GM21390 (cell line): ENCODE data around the gene RNF186.
"Not testable (repeated sequence)": the region's sequence is repeated elsewhere in the genome, so short reads cannot be mapped to it uniquely, and the experiment has no call there.

Source experiments
- ATAC-seq: cut with Tn5 transposase; IDR thresholded peaks from one replicate; pipeline ENCODE4 v1.9.1; 2021; ENCODE audit not compliant: unreplicated experiment

RNF186 gene

DNA sequence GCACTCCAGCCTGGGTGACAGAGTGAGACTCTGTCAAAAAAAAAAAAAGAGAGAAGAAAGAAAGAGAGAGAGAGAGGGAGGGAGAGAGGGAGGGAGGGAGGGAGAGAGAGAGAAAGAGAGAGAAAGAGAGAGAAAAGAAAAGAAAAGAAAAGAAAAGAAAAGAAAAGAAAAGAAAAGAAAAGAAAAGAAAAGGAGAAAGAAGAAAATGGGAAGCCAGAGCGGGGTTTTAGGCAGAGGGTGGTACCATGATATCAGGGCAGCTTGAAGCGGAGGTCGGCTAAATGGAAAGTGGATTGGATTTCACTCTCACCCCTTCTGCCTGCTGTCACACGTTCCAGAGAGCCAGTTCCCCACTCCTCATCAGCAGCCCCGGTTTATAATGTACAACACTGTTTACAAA, 17.3 kb downstream of the RNF186 start:
- no peak for ATAC-seq

GRCh38 chr1:19794583-19794982, 20.5 kb downstream of the RNF186 start:
- no peak for ATAC-seq

- no peak for ATAC-seq
These were observed 21.6 kb downstream of the RNF186 start for GRCh38 chr1:19793360-19794046.

DNA sequence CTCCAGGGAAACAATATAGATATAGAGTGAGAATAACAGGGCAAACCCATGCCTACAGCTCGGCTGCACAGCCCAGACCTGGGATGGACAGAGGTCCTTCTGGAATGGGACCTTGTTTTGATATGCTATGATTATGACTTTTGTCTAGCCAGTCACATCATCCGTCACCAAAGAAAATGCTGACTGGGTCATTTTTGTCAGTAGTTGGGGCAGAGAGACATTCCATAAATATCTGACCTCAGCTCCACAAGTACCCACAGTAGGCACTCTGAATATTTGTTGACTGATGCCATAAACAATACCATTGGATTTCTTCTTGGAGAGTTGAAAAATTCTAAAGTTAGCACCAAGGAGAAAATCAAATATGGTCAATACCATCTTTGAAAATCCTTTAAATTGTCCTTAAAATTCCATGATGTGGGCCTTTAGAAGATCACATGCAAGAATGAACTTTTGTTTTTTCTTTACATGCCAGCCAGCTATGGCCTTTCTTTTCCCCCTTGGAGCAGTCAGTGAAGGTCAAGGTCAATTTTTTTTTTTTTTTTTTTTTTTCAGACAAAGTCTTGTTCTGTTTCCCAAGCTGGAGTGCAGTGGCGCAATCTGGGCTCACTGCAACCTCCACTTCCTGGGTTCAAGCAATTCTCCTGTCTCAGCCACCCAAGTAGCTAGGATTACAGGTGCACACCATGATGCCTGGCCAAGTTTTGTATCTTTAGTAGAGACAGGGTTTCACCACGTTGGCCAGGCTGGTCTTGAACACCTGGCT, 22.7 kb downstream of the RNF186 start:
- ATAC-seq = no peak

- not testable (repeated sequence) for ATAC-seq
These were observed 24.8 kb downstream of the RNF186 start for GRCh38 chr1:19790061-19790975.

- ATAC-seq = no peak
These were observed 28.1 kb downstream of the RNF186 start for GRCh38 chr1:19786988-19787423.

DNA sequence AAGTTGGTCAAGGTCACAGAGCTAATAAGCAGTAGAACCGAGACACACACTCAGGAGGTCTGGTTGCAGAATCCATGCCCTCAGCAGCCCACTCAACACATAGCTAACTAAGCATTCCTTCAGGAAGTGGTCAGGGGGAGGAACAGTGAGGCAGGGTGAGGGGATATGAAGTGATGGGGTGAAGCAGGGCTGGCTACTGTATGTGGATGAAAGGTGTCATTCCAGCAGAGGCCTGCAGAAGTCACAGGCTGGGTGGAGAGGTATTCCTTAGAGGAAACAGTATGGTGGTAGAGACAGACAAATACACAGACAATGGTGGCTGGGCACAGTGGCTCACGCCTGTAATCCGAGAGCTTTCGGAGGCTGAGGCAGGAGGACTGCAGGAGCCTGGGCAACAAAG, 29.4 kb downstream of the RNF186 start:
- no peak for ATAC-seq

GRCh38 chr1:19780267-19780877, 34.7 kb downstream of the RNF186 start:
- no peak for ATAC-seq

GRCh38 chr1:19776933-19777332, 38.1 kb downstream of the RNF186 start:
- no peak for ATAC-seq

DNA sequence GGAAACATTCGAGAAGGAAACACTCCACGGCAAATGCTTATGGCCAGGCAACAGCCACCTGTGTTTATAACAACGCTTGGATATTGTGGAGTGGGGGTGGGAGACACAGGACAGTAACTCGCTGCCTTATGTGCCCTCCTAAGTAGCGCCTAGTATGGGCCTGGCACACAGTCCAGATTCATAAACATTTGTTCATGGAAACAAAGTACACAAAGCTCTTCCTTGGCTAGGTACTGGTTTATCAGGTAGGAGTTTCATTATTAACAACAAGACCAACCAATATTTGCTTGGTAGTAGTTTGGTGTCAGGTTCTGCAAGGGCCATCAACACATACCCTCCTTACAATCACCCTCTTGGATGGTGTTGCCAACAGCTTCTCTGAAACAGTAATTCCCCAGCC, 38.8 kb downstream of the RNF186 start:
- no peak for ATAC-seq

GRCh38 chr1:19775831-19776230, 39.3 kb downstream of the RNF186 start:
- ATAC-seq = no peak

DNA sequence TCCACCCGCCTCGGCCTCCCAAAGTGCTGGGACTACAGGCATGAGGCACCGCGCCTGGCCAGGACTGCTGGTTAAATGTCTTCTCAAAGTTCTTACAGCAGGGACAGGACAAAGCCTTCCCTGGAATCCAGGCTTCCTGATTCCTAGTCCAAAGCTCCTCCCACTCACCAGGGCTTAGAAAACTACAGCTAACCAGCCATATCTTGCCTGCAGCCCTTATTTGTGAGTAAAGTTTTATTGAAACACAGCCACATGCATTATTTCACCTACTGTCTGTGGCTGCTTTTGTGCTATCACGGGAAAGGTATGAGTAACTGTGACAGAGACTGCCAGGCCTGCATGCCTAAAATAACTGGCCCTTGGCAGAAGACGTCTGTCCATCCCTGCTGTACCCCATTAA, 39.8 kb downstream of the RNF186 start:
- no peak for ATAC-seq

DNA sequence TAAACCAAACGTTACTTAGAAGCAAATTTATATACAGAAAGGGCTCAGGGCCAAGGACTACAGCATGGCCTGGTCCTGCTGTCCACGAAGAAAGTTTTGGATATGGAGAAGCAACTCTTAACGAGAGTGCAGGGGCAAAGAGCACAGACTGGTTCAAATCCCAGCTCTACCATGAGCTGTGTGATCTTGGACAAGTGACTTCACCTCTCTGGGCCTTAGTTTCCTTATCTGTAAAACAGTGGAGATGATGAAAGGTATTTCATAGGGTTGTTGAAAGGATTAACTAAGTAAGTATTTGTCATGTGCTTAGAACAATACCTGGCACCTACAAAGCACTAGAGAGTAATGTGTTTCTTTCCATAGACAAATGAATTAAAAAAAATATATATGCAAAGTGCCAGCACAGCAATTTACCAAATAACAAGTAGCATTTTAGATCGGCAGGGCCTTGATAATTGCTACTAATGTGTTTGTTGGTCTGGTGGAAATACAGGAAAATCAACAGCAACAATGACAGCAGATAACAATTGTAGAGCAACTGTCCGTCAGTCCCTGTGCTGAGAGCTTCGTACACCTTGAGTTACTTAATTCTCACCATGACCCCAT, 40.8 kb downstream of the RNF186 start:
- ATAC-seq = no peak

GRCh38 chr1:19773485-19773884, 41.6 kb downstream of the RNF186 start:
- ATAC-seq = no peak

GRCh38 chr1:19772053-19772452, 43.0 kb downstream of the RNF186 start:
- no peak for ATAC-seq

- ATAC-seq = no peak
These were observed 43.7 kb downstream of the RNF186 start for GRCh38 chr1:19771350-19771749.

- ATAC-seq = no peak
These were observed 44.5 kb downstream of the RNF186 start for GRCh38 chr1:19770436-19771190.

DNA sequence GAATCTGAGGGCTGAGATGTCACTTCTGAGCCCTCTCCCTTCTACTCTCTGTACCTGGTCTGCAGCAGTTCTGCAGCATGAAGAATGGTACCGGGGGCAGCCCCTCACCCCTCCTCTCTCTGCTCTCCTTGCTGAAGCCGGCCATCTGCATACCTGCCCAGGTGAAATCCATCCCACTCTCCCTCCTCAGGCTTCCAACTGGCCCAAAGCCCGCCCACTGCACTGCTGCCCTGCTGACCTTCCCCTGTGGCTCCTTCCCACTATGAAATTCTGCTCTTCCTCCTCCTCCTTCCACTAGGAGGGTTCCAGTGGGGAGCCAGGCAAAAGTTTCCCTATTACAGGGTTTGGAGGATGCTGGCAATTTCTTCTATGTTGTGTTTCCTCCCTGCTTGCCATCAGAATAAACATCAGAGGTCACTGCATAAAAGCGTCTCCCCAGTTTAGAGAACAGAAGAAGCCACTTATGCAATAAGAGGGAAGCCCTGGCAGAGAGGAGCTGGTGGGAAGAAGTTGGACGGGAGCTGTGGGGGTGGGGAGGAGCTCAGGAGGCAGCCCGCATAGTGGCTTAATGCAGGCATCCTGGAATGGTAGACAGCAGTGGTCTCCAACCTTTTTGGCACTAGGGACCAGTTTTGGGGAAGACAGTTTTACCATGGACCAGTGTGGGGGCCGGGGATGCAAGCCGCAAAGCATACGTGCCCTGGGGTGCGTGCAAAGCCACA, 45.7 kb downstream of the RNF186 start:
- no peak for ATAC-seq
